ENCODE results near the gene ING3. TPM values are rescaled to one million over a fixed set of nuclear protein-coding genes. Genes with fewer than 3 reads are reported as not detected.

Gene ING3
- total and polyA plus RNA-seq, 2 of the 8 experiments (the other 6 are each of a cell fraction or from before 2014, with no cell fraction given): 6.0 to 17.7 TPM

- Histone ChIP-seq H3K27ac (ENCODE audit: low read depth, low read length) (no peak overlapping the region), H3K23me2 (ENCODE audit: low read depth, low read length) (no peaks in the 10 kb centered on the region), H4K91ac (replicated peaks; ENCODE audit: insufficient read length, low read length) (no peak overlapping the region), H3K9ac (replicated peaks in 1 of 4; ENCODE audit: extremely low read depth in 1 of 4, low read depth in 3 of 4, low read length in 3 of 4) (no peak overlapping the region), H3K4ac (replicated peaks; ENCODE audit: insufficient read length, low read depth, low read length) (no peak overlapping the region), H3K9me3 (ENCODE audit: insufficient read depth in 2 of 2, low read depth in 1 of 2, low read length in 1 of 2) (no peaks in the 10 kb centered on the region), H2AK5ac (ENCODE audit: low read depth, low read length) (no peak overlapping the region), H3K14ac (ENCODE audit: insufficient read length) (no peak overlapping the region), H2BK20ac (ENCODE audit: low read length) (no peak overlapping the region), H3K56ac (replicated peaks; ENCODE audit: insufficient read length, low read depth, low read length) (no peak overlapping the region), H2BK15ac (ENCODE audit: low read length) (no peak overlapping the region), H3K27me3 (replicated peaks in 1 of 4; ENCODE audit: control insufficient read depth in 3 of 4, extremely low read depth in 1 of 4, insufficient read depth in 3 of 4, low read length in 3 of 4) (no peaks in the 10 kb centered on the region), H3K79me1 (ENCODE audit: low read depth, low read length) (no peaks in the 10 kb centered on the region), H3K4me1 (replicated peaks in 1 of 4; ENCODE audit: control insufficient read depth in 3 of 4, insufficient read depth in 4 of 4, low read length in 3 of 4) (peaks cover 0 to 6% (median 1%) of the 10 kb centered on the region in 4 experiments; a peak in 3 of 7 replicates), H4K5ac (ENCODE audit: insufficient read length, low read depth, low read length) (no peak overlapping the region), H3K79me2 (ENCODE audit: control insufficient read depth in 1 of 2, insufficient read depth in 2 of 2, low read length in 2 of 2) (no peaks in the 10 kb centered on the region), H3K4me3 (ENCODE audit: extremely low read depth in 1 of 4, insufficient read depth in 2 of 4, low read depth in 3 of 4, low read length in 4 of 4) (no peak overlapping the region), H2AFZ (ENCODE audit: low read length) (no peak overlapping the region), H3K23ac (ENCODE audit: insufficient read length) (no peak overlapping the region), H4K8ac (ENCODE audit: extremely low read depth, insufficient read depth, low read length) (no peak overlapping the region), H2BK5ac (ENCODE audit: low read depth, low read length) (no peak overlapping the region), H2BK12ac (ENCODE audit: low read depth, low read length) (no peak overlapping the region), H4K20me1 (replicated peaks in 1 of 2; ENCODE audit: control insufficient read depth in 1 of 2, insufficient read depth in 2 of 2, low read length in 2 of 2) (no peaks in the 10 kb centered on the region), H2BK120ac (replicated peaks; ENCODE audit: low read depth, low read length) (no peak overlapping the region), H3K4me2 (ENCODE audit: insufficient read depth in 1 of 2, low read depth in 2 of 2, low read length in 2 of 2) (no peak overlapping the region), H3K18ac (ENCODE audit: extremely low read depth, low read length) (no peak overlapping the region), H3K36me3 (ENCODE audit: control insufficient read depth in 2 of 4, insufficient read depth in 4 of 4, low read length in 3 of 4) (no peaks in the 10 kb centered on the region)
- TF ChIP-seq CBX8 (IDR thresholded peaks at IDR 0.05; ENCODE audit: borderline replicate concordance, low read depth, low read length) (no peak), CREB1 (IDR thresholded peaks at IDR 0.05) (no peak), NANOG (IDR thresholded peaks at IDR 0.05; ENCODE audit: insufficient read depth, low read depth, low read length, poor library complexity, severe bottlenecking) (no peak), RAD21 (IDR thresholded peaks at IDR 0.05 in 1 of 2, conservative IDR thresholded peaks at IDR 0.05 in 1 of 2; ENCODE audit: low read depth in 2 of 2, low read length in 2 of 2) (no peak), KDM5A (IDR thresholded peaks at IDR 0.05; ENCODE audit: low read length) (no peak), EP300 (IDR thresholded peaks at IDR 0.05; ENCODE audit: borderline replicate concordance in 1 of 2, low read depth in 2 of 2, low read length in 2 of 2) (no peak), SIX5 (IDR thresholded peaks at IDR 0.05; ENCODE audit: low read depth, low read length) (no peak)
- 94% methylated on average over 1 of the region's 1 CpG; no CpG with 5 or more reads in 1 of the 2 experiments for WGBS, 2 experiments (ENCODE audit: extremely low coverage in 1 of 2, insufficient coverage in 1 of 2, insufficient read length in 1 of 2, insufficient replicate concordance in 2 of 2, low coverage in 1 of 2, low lambda C conversion rate in 2 of 2, missing lambda C conversion rate in 1 of 2)
- POLR2A ChIA-PET (ENCODE audit: partially characterized antibody): interaction anchor here (1.2 kb wide), 1 partner anchor 20 kb away, joined by 3 read pairs; no protein-coding TSS in a partner anchor
- FAIRE-seq: no peak
- CTCF ChIA-PET (ENCODE audit: partially characterized antibody): no interaction called here
- DNase-seq (ENCODE audit: low read depth in 1 of 2, low spot score in 2 of 2): no peak
These were observed 19.3 kb upstream of the ING3 start for GRCh38 chr7:120931243-120931642.
